ENCODE measurements around the gene DEPDC1B.
"Not testable (repeated sequence)": the region's sequence is repeated elsewhere in the genome, so short reads cannot be mapped to it uniquely, and the experiment has no call there.

Gene DEPDC1B

GRCh38 chr5:60685028-60685427 lies 14.9 kb downstream of the DEPDC1B start:
- Histone ChIP-seq H3K4me3 (IDR thresholded peaks at IDR 0.05; ENCODE audit: insufficient read depth, low read depth, low read length) (no peak overlapping the region), H3K27me3 (ENCODE audit: insufficient read depth, low read depth) (no peaks in the 10 kb centered on the region), H3K36me3 (ENCODE audit: insufficient read depth) (peaks cover 3% of the 10 kb centered on the region; the same call in 1 of the 2 replicates), H3K9ac (no peak overlapping the region), H3K27ac (no peak overlapping the region), H4K20me1 (ENCODE audit: insufficient read depth) (no peaks in the 10 kb centered on the region), H3K4me1 (ENCODE audit: low read depth, poor library complexity, severe bottlenecking) (peaks cover 4% of the 10 kb centered on the region), H3K79me2 (ENCODE audit: insufficient read depth, low read depth) (peaks cover 33% of the 10 kb centered on the region; the same call in 1 of the 2 replicates), H3K4me2 (no peak overlapping the region), H2AFZ (ENCODE audit: low read depth) (no peak overlapping the region)
- TF ChIP-seq, protein P1, sequence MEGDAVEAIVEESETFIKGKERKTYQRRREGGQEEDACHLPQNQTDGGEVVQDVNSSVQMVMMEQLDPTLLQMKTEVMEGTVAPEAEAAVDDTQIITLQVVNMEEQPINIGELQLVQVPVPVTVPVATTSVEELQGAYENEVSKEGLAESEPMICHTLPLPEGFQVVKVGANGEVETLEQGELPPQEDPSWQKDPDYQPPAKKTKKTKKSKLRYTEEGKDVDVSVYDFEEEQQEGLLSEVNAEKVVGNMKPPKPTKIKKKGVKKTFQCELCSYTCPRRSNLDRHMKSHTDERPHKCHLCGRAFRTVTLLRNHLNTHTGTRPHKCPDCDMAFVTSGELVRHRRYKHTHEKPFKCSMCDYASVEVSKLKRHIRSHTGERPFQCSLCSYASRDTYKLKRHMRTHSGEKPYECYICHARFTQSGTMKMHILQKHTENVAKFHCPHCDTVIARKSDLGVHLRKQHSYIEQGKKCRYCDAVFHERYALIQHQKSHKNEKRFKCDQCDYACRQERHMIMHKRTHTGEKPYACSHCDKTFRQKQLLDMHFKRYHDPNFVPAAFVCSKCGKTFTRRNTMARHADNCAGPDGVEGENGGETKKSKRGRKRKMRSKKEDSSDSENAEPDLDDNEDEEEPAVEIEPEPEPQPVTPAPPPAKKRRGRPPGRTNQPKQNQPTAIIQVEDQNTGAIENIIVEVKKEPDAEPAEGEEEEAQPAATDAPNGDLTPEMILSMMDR (conservative IDR thresholded peaks at IDR 0.05; ENCODE audit: low read depth, low read length): no peak

DNA sequence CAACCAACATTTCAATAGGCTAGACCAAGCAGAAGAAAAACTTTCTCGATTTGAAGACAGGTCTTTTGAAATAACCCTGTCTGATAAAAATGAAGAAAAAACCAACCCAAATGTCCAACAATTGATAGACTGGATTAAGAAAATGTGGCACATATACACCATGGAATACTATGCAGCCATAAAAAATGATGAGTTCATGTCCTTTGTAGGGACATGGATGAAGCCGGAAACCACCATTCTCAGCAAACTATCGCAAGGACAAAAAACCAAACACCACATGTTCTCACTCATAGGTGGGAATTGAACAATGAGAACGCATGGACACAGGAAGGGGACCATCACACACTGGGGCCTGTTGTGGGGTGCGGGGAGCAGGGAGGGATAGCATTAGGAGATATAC lies 18.0 kb downstream of the DEPDC1B start:
- H3K36me3 ChIP-seq (ENCODE audit: insufficient read depth): not testable (repeated sequence)

DNA sequence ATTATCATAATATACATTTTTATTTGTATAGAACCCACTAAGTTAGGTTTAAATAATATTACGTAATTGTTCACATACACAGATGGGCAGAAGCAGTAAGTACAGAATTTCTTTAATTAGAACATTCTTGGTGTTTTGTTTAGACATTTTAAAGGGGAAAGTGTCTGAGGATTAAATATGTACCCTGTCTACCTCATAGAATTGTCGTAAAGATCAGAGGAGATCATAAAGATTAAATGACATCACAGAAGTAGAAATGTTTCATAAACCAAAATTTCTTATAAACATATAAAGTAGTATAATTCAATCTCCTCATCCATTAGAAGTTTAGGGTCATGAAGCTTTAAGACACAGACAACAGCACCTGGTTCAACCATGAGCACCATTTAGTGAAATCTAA lies 20.1 kb downstream of the DEPDC1B start:
- Histone ChIP-seq H3K4me3 (IDR thresholded peaks at IDR 0.05; ENCODE audit: insufficient read depth, low read depth, low read length) (no peak overlapping the region), H4K20me1 (ENCODE audit: insufficient read depth) (no peaks in the 10 kb centered on the region), H3K27ac (no peak overlapping the region), H3K36me3 (ENCODE audit: insufficient read depth) (no peaks in the 10 kb centered on the region), H3K4me2 (no peak overlapping the region), H3K9ac (no peak overlapping the region), H3K79me2 (ENCODE audit: insufficient read depth, low read depth) (peaks cover 17% of the 10 kb centered on the region; the same call in 1 of the 2 replicates), H2AFZ (ENCODE audit: low read depth) (no peak overlapping the region), H3K4me1 (ENCODE audit: low read depth, poor library complexity, severe bottlenecking) (peaks cover 7% of the 10 kb centered on the region), H3K27me3 (ENCODE audit: insufficient read depth, low read depth) (no peaks in the 10 kb centered on the region)
- TF ChIP-seq, protein P1 (conservative IDR thresholded peaks at IDR 0.05; ENCODE audit: low read depth, low read length): no peak

More for the DNA sequence above, 18.0 kb downstream of the DEPDC1B start:
- H3K79me2 ChIP-seq (ENCODE audit: insufficient read depth, low read depth): peaks cover 17% of the 10 kb centered on the region; the same call in 1 of the 2 replicates
- not testable (repeated sequence) for H3K27ac ChIP-seq; H4K20me1 ChIP-seq (ENCODE audit: insufficient read depth); H3K4me2 ChIP-seq; H3K4me1 ChIP-seq (ENCODE audit: low read depth, poor library complexity, severe bottlenecking); H3K4me3 ChIP-seq (IDR thresholded peaks at IDR 0.05; ENCODE audit: insufficient read depth, low read depth, low read length); H2AFZ ChIP-seq (ENCODE audit: low read depth); H3K9ac ChIP-seq; H3K27me3 ChIP-seq (ENCODE audit: insufficient read depth, low read depth)

GRCh38 chr5:60677850-60678664 lies 21.9 kb downstream of the DEPDC1B start:
- H3K27ac ChIP-seq: no peak overlapping the region
- H3K4me2 ChIP-seq: no peak overlapping the region
- no peaks in the 10 kb centered on the region for H3K27me3 ChIP-seq (ENCODE audit: insufficient read depth, low read depth)
- no peak overlapping the region for H3K9ac ChIP-seq
- H3K4me3 ChIP-seq (IDR thresholded peaks at IDR 0.05; ENCODE audit: insufficient read depth, low read depth, low read length): no peak overlapping the region
- TF ChIP-seq, protein P1 (conservative IDR thresholded peaks at IDR 0.05; ENCODE audit: low read depth, low read length): peak; percentile 84
- H3K36me3 ChIP-seq (ENCODE audit: insufficient read depth): no peaks in the 10 kb centered on the region
- H4K20me1 ChIP-seq (ENCODE audit: insufficient read depth): no peaks in the 10 kb centered on the region
- H3K79me2 ChIP-seq (ENCODE audit: insufficient read depth, low read depth): peaks cover 11% of the 10 kb centered on the region; the same call in 1 of the 2 replicates
- peaks cover 9% of the 10 kb centered on the region for H3K4me1 ChIP-seq (ENCODE audit: low read depth, poor library complexity, severe bottlenecking)
- no peak overlapping the region for H2AFZ ChIP-seq (ENCODE audit: low read depth)

DNA sequence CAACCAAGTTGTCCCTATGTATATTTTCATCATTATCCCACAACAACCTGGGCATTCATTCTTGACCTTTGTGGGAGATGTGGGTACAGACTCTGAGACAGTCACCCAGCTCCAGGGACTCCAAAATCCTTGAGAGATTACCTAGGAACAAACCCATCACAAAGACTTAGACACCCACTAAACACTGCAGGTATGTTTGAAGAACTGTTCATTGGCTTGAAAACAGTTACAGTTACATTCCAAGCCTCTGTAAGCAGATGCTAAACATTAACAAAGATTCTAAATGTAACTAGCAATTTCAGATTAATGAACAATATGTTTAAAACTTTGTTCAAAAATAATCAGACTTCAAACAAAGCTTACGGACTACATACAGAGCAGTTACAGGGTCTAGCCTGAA lies 24.7 kb downstream of the DEPDC1B start:
- no peaks in the 10 kb centered on the region for H3K27me3 ChIP-seq (ENCODE audit: insufficient read depth, low read depth)
- H3K4me1 ChIP-seq (ENCODE audit: low read depth, poor library complexity, severe bottlenecking): peaks cover 15% of the 10 kb centered on the region
- no peaks in the 10 kb centered on the region; the same call in 1 of the 2 replicates for H3K79me2 ChIP-seq (ENCODE audit: insufficient read depth, low read depth)
- no peak overlapping the region for H3K4me2 ChIP-seq
- no peaks in the 10 kb centered on the region for H4K20me1 ChIP-seq (ENCODE audit: insufficient read depth)
- H3K27ac ChIP-seq: no peak overlapping the region
- H2AFZ ChIP-seq (ENCODE audit: low read depth): no peak overlapping the region
- H3K9ac ChIP-seq: no peak overlapping the region
- TF ChIP-seq, protein P1 (conservative IDR thresholded peaks at IDR 0.05; ENCODE audit: low read depth, low read length): no peak
- H3K4me3 ChIP-seq (IDR thresholded peaks at IDR 0.05; ENCODE audit: insufficient read depth, low read depth, low read length): no peak overlapping the region
- H3K36me3 ChIP-seq (ENCODE audit: insufficient read depth): no peaks in the 10 kb centered on the region

All from KMS-11 (cell line).